GM12878 (cell line): ENCODE data around the gene SCAMP1. TPM values are rescaled to one million over a fixed set of nuclear protein-coding genes. Genes with fewer than 3 reads are reported as not detected.

Experiments used
- BRCA1 ChIP-seq: IDR thresholded peaks from 2 replicates; pipeline ENCODE4 v1.6.1; 2011; ENCODE audit warnings: low read depth, low read length, improper control_type of control experiment
- EED ChIP-seq: sonication (generic); IDR thresholded peaks from 2 replicates; pipeline ENCODE4 v1.6.1; 2016; ENCODE audit warnings: antibody characterized with exemption, low read depth
- ETV6 ChIP-seq, 2 experiments: fragments of 450-650 bp in 1 of 2; IDR thresholded peaks in 1 of 2; conservative IDR thresholded peaks in 1 of 2; 2 replicates each; pipeline ENCODE4 v1.6.1; 2014; ENCODE audit warnings: antibody characterized with exemption in 1 of 2, borderline replicate concordance in 1 of 2, low read depth in 1 of 2, mild to moderate bottlenecking in 1 of 2, moderate library complexity in 1 of 2
- EZH2 ChIP-seq: IDR thresholded peaks from 2 replicates; pipeline ENCODE4 v1.6.1; 2012; ENCODE audit warnings: low read depth, mild to moderate bottlenecking, control low read depth, inconsistent platforms, low read length, borderline replicate concordance; ENCODE audit not compliant: control insufficient read depth
- GABPA ChIP-seq: IDR thresholded peaks from 2 replicates; pipeline ENCODE4 v1.6.1; 2014; ENCODE audit warnings: antibody characterized with exemption, low read depth, mild to moderate bottlenecking, inconsistent platforms
- KDM1A ChIP-seq: fragments of 200-600 bp; sonication (generic); IDR thresholded peaks from 2 replicates; pipeline ENCODE4 v1.6.1; 2016; ENCODE audit warnings: borderline replicate concordance
- MYC ChIP-seq: IDR thresholded peaks from 2 replicates; pipeline ENCODE4 v1.6.1; 2011; ENCODE audit warnings: mild to moderate bottlenecking, low read length, moderate library complexity, inconsistent platforms; ENCODE audit not compliant: insufficient read depth, insufficient replicate concordance, insufficient read length, severe bottlenecking
- NBN ChIP-seq: fragments of 450-650 bp; IDR thresholded peaks from 2 replicates; pipeline ENCODE4 v1.6.1; 2016
- NKRF ChIP-seq: fragments of 450-650 bp; conservative IDR thresholded peaks from 2 replicates; pipeline ENCODE4 v1.6.1; 2017; ENCODE audit warnings: mild to moderate bottlenecking, moderate library complexity
- PML ChIP-seq: IDR thresholded peaks from 2 replicates; pipeline ENCODE4 v1.6.1; 2012; ENCODE audit warnings: low read length, inconsistent platforms
- RCOR1 ChIP-seq: conservative IDR thresholded peaks from 2 replicates; pipeline ENCODE4 v1.6.1; 2012; ENCODE audit warnings: low read depth, low read length, improper control_type of control experiment
- RELA ChIP-seq: fragments of 450-650 bp; IDR thresholded peaks from 2 replicates; pipeline ENCODE4 v1.8.0; 2014; ENCODE audit warnings: borderline replicate concordance; ENCODE audit not compliant: partially characterized antibody
- SP1 ChIP-seq: IDR thresholded peaks from one replicate; pipeline ENCODE4 v1.6.1; 2011; ENCODE audit warnings: low read depth, low read length
- TCF12 ChIP-seq: IDR thresholded peaks from 2 replicates; pipeline ENCODE4 v1.6.1; 2011; ENCODE audit warnings: low read depth, mild to moderate bottlenecking, low read length
- TCF7 ChIP-seq: IDR thresholded peaks from 2 replicates; pipeline ENCODE4 v1.6.1; 2014; ENCODE audit warnings: antibody characterized with exemption, borderline replicate concordance
- ZNF207 ChIP-seq: fragments of 450-650 bp; IDR thresholded peaks from 2 replicates; pipeline ENCODE4 v1.6.1; 2014; ENCODE audit warnings: antibody characterized with exemption, mild to moderate bottlenecking, borderline replicate concordance
- ZSCAN29 ChIP-seq: fragments of 450-650 bp; IDR thresholded peaks from 2 replicates; pipeline ENCODE4 v1.6.1; 2017; ENCODE audit warnings: mild to moderate bottlenecking, moderate library complexity
- polyA plus RNA-seq, 11 experiments: library from polyadenylated mRNA; depleted of rRNA in 4 of 11; unstranded in 6 of 11; stranded (reverse) in 5 of 11; fragments of >200 nt; fragmentation: Nextera tagmentation in 4 of 11; fragmentation: Illumina TruSeq in 1 of 11; extraction: Ambion mirVana in 4 of 11; extraction: Trizol in 1 of 11; gene quantifications; 1 replicate in 1 of 11; 2 replicates in 10 of 11; pipeline versions ENCODE4 v1.2.1 to v1.2.3, GENCODE V29; 2011 to 2016; ENCODE audit warnings: inconsistent platforms in 2 of 11, missing spikeins in 2 of 11, low read depth in 1 of 11
- total RNA-seq, 4 experiments: library from RNA; depleted of rRNA in 3 of 4; stranded (reverse); fragments of >200 nt in 3 of 4; fragmentation: Illumina TruSeq in 1 of 4; extraction: Trizol in 1 of 4; gene quantifications; 2 replicates each; pipeline versions ENCODE4 v1.2.1 to v1.2.3, GENCODE V29; 2013 to 2021
- TF ChIP-seq, protein P1 (sequence below): fragments of 450-650 bp; formaldehyde crosslinking; IDR thresholded peaks from 2 replicates; pipeline ENCODE4 v1.4.0; 2022; ENCODE audit warnings: mild to moderate bottlenecking, moderate library complexity
- TF ChIP-seq, protein P2 (sequence below), 3 experiments: IDR thresholded peaks in 2 of 3; conservative IDR thresholded peaks in 1 of 3; 2 replicates each; pipeline ENCODE4 v1.5.1; 2011; ENCODE audit warnings: low read depth in 3 of 3, low read length in 3 of 3, mild to moderate bottlenecking in 3 of 3, control low read depth in 2 of 3, moderate library complexity in 2 of 3, inconsistent platforms in 1 of 3, mixed read lengths in 1 of 3; ENCODE audit not compliant: control insufficient read depth in 2 of 3, insufficient read depth in 1 of 3; ENCODE audit errors: extremely low read depth in 1 of 3
- TF ChIP-seq, protein P3 (sequence below): fragments of 450-650 bp; IDR thresholded peaks from 2 replicates; pipeline ENCODE4 v1.6.1; 2018; ENCODE audit warnings: borderline replicate concordance, mild to moderate bottlenecking; ENCODE audit not compliant: partially characterized antibody

SCAMP1 gene
- total and polyA plus RNA-seq, 10 of the 15 experiments (the other 5 are each of a cell fraction or from before 2014, with no cell fraction given): 6.4 to 27.9 (median 20.0) TPM

DNA sequence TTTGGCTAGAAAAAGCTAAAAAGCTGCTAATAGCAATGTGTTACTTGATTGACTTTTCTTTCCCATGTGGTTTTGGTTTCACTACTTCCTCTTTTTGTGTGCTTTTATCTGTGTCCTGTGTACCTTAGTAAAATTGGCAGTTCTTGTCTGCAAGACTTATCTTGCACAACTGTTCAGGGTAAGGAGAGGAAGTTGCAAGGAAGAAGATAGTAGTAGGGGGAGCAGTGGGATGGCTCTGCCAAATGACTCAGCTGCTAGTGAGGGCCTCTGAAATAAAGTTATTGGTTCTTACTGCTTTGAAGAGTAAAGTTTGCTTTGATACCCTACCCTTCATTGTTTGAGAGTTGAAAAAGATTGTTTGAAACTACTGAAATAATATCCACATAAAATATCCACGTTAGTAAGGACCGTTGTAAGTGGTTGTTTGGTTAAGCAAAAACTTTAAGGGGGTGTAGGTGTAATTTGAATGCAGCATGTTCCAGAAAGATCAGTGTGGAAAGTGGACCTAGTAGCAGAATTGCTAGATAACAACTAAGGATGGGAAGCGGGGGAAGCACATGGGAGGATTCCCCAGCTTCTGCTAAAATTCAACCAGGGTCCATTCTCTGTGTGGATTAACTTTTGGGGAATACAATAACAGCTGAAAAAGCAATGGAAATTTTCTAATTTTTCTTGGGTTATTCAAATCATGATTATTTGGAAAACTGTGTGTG, 123.5 kb downstream of the SCAMP1 start (continued):
- TF ChIP-seq, protein P1, sequence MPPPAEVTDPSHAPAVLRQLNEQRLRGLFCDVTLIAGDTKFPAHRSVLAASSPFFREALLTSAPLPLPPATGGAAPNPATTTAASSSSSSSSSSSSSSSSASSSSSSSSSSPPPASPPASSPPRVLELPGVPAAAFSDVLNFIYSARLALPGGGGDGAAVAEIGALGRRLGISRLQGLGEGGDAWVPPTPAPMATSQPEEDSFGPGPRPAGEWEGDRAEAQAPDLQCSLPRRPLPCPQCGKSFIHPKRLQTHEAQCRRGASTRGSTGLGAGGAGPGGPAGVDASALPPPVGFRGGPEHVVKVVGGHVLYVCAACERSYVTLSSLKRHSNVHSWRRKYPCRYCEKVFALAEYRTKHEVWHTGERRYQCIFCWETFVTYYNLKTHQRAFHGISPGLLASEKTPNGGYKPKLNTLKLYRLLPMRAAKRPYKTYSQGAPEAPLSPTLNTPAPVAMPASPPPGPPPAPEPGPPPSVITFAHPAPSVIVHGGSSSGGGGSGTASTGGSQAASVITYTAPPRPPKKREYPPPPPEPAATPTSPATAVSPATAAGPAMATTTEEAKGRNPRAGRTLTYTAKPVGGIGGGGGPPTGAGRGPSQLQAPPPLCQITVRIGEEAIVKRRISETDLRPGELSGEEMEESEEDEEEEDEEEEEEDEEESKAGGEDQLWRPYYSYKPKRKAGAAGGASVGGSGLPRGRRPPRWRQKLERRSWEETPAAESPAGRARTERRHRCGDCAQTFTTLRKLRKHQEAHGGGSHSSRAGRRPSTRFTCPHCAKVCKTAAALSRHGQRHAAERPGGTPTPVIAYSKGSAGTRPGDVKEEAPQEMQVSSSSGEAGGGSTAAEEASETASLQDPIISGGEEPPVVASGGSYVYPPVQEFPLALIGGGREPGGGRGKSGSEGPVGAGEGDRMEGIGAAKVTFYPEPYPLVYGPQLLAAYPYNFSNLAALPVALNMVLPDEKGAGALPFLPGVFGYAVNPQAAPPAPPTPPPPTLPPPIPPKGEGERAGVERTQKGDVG (CRISPR knock-in tag): no peak
- no peak for TF ChIP-seq ZSCAN29
- peak in 1 of 2 experiments; percentile 72; a peak in 1 of 4 replicates for TF ChIP-seq ETV6 (conservative IDR thresholded peaks at IDR 0.05 in 1 of 2, IDR thresholded peaks at IDR 0.05 in 1 of 2; ENCODE audit: borderline replicate concordance in 1 of 2, low read depth in 1 of 2)
- TF ChIP-seq EZH2: no peak
- no peak for TF ChIP-seq RCOR1
- 0 out of 2 replicates have a peak, but pooled peaks have one; percentile 55 for TF ChIP-seq EED
- no peak for TF ChIP-seq KDM1A
- TF ChIP-seq NKRF: no peak
- TF ChIP-seq NBN: 0 out of 2 replicates have a peak, but pooled peaks have one; percentile 61
- TF ChIP-seq PML: 0 out of 2 replicates have a peak, but pooled peaks have one; percentile 58
- no peak for TF ChIP-seq BRCA1
- TF ChIP-seq TCF12: no peak
- TF ChIP-seq, protein P2, sequence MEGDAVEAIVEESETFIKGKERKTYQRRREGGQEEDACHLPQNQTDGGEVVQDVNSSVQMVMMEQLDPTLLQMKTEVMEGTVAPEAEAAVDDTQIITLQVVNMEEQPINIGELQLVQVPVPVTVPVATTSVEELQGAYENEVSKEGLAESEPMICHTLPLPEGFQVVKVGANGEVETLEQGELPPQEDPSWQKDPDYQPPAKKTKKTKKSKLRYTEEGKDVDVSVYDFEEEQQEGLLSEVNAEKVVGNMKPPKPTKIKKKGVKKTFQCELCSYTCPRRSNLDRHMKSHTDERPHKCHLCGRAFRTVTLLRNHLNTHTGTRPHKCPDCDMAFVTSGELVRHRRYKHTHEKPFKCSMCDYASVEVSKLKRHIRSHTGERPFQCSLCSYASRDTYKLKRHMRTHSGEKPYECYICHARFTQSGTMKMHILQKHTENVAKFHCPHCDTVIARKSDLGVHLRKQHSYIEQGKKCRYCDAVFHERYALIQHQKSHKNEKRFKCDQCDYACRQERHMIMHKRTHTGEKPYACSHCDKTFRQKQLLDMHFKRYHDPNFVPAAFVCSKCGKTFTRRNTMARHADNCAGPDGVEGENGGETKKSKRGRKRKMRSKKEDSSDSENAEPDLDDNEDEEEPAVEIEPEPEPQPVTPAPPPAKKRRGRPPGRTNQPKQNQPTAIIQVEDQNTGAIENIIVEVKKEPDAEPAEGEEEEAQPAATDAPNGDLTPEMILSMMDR (IDR thresholded peaks at IDR 0.05 in 2 of 3, conservative IDR thresholded peaks at IDR 0.05 in 1 of 3; ENCODE audit: control insufficient read depth in 2 of 3, extremely low read depth in 1 of 3, insufficient read depth in 1 of 3, low read depth in 3 of 3, low read length in 3 of 3): no peak
- TF ChIP-seq GABPA: no peak
- no peak for TF ChIP-seq SP1
- TF ChIP-seq TCF7: peak; percentile 44; the same call in 1 of the 2 replicates
- TF ChIP-seq MYC: no peak
- TF ChIP-seq, protein P3, sequence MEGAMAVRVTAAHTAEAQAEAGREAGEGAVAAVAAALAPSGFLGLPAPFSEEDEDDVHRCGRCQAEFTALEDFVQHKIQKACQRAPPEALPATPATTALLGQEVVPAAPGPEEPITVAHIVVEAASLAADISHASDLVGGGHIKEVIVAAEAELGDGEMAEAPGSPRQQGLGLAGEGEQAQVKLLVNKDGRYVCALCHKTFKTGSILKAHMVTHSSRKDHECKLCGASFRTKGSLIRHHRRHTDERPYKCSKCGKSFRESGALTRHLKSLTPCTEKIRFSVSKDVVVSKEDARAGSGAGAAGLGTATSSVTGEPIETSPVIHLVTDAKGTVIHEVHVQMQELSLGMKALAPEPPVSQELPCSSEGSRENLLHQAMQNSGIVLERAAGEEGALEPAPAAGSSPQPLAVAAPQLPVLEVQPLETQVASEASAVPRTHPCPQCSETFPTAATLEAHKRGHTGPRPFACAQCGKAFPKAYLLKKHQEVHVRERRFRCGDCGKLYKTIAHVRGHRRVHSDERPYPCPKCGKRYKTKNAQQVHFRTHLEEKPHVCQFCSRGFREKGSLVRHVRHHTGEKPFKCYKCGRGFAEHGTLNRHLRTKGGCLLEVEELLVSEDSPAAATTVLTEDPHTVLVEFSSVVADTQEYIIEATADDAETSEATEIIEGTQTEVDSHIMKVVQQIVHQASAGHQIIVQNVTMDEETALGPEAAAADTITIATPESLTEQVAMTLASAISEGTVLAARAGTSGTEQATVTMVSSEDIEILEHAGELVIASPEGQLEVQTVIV: no peak
- TF ChIP-seq ZNF207: no peak
- no peak for TF ChIP-seq RELA
